ENCODE measurements around the gene C2orf42.

DNA sequence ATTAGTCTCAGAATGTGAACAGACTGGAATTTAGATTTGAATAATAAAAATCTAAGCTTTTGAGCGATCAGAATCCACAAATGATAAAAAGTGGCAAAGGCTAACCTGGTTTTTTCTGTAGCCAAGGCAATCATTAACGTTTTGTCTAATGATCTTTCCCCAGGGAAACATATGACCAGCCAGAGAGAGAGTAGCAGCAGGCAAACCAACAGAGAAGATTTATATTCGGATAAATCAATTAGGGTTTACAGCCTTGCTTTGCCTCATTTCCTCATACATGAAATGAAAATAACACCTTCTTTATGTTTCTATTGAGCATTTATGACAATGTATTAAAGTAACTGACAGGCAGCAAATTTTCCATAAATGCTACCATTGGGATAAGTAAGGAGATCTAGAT lies 43.1 kb upstream of the C2orf42 start:
- TF ChIP-seq RAD21 (IDR thresholded peaks at IDR 0.05; ENCODE audit: low read length) (no peak), POLR2A (IDR thresholded peaks at IDR 0.05; ENCODE audit: low read depth, low read length) (no peak), RCOR1 (IDR thresholded peaks at IDR 0.05; ENCODE audit: insufficient replicate concordance, low read length) (no peak), NFE2L2 (IDR thresholded peaks at IDR 0.05; ENCODE audit: low read depth, low read length) (no peak)
- TF ChIP-seq, protein P1, sequence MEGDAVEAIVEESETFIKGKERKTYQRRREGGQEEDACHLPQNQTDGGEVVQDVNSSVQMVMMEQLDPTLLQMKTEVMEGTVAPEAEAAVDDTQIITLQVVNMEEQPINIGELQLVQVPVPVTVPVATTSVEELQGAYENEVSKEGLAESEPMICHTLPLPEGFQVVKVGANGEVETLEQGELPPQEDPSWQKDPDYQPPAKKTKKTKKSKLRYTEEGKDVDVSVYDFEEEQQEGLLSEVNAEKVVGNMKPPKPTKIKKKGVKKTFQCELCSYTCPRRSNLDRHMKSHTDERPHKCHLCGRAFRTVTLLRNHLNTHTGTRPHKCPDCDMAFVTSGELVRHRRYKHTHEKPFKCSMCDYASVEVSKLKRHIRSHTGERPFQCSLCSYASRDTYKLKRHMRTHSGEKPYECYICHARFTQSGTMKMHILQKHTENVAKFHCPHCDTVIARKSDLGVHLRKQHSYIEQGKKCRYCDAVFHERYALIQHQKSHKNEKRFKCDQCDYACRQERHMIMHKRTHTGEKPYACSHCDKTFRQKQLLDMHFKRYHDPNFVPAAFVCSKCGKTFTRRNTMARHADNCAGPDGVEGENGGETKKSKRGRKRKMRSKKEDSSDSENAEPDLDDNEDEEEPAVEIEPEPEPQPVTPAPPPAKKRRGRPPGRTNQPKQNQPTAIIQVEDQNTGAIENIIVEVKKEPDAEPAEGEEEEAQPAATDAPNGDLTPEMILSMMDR (conservative IDR thresholded peaks at IDR 0.05; ENCODE audit: low read depth, low read length), result no peak
